ENCODE data around the gene SPPL2C.
"Not testable (repeated sequence)": the region's sequence is repeated elsewhere in the genome, so short reads cannot be mapped to it uniquely, and the experiment has no call there.

Gene SPPL2C

DNA sequence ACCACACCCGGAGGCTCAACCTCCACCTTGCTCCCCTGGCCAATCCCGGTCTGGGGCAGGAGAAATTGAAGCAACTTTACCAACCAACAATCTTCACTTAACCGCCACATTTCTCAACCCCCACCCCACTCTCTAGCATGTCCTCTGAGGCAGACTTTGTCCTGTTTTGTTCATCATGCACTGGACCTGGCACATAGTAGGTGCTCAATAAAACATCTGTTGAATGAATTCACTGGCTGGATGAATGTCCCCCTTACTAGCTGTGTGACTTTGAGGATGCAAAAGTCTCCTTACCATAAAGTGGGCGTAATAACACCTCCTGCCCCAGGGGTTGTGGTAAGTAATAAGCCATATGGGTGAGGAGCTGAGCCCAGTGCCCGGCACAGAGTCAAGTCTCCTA is 5.8 kb downstream of the SPPL2C start:
- DNase-seq: no peak

DNA sequence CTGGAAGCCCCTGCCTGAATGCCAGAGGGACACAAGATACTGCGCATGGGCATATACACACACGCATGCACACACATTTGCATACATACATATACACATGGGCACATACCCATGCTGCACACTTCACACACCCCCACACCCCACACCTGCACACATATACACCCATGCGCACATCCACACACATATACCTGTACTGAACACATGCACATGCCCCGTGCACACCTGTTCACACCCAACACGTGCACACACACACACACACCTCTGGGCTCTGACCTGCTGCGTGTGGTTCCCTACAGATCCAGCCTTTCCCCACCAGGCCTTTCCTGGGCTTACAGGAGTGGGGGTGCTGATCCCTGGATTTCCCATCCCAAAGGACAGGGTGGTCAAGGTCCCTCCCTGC is 6.3 kb downstream of the SPPL2C start:
- DNase-seq: no peak

DNA sequence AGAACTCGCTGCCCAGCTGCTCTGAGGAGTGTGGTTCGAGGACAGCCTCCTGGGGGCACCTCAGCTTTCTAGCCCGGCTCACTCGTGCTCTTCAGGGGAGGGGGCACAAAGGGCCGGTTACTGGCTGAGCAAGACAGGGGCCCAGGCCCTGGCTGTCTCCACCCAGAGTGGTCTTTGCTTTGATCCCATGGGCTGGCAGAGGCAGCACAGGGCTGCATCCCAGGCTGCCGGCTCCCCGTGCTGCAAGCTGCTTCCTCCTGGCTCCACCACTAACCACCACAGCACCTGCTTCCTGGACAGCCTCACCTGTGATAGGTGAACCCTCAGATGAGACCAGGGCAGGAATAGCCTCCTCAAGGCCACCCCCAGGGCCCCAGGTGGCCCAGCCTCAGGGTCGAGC is 6.8 kb downstream of the SPPL2C start:
- no peak for DNase-seq

GRCh38 chr17:45851873-45852272 is 7.2 kb downstream of the SPPL2C start:
- DNase-seq: no peak

- DNase-seq: peak; percentile 65
Measured at GRCh38 chr17:45852535-45853297, 8.0 kb downstream of the SPPL2C start.

DNA sequence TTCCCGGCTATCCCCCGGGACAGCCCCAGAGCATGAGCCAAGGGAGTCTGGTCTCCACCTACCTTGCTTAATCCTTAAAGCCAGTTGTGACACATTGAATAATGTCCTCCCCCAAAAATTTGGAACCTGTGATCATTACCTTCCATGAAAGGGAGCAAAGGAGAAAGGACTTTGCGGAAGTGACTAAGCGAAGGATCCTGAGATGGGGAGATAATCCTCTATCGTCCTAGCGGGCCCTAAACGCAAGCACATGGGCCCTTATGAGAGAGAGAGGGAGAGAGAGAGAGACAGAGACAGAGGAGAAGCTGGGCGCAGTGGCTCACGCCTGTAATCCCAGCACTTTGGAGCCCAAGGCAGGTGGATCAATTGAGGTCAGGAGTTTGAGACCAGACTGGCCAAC is 9.5 kb downstream of the SPPL2C start:
- DNase-seq: no peak

DNA sequence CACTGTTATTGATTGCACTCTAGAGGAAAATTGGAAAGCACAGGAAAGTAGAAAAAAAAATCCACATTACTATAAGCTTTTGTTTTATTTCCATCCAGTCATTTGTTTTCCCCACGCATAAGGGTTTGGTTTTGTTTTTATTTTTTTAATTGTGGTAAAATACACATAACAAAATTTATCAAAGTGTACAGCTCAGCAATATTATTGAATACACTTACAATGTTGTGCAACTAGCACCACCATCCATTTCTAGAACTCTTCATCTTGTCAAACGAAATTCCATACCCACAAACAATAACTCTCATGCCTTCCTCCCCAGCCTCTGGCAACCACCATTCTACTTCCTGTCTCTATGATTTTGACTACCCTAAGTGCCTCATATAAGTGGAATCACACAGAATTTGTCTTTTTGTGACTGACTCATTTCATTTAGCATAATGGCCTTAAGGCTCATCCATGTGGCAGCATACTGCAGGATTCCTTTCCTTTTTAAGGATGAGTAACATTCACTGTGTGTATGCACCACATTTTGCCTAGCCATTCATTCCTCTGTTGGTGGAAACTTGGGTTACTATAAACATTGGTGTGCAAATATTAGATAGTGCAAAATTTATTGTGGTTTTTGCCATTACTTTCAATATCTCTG is 11.1 kb downstream of the SPPL2C start:
- no peak for DNase-seq

GRCh38 chr17:45857977-45858708 is 13.5 kb downstream of the SPPL2C start:
- DNase-seq: peak; percentile 54

DNA sequence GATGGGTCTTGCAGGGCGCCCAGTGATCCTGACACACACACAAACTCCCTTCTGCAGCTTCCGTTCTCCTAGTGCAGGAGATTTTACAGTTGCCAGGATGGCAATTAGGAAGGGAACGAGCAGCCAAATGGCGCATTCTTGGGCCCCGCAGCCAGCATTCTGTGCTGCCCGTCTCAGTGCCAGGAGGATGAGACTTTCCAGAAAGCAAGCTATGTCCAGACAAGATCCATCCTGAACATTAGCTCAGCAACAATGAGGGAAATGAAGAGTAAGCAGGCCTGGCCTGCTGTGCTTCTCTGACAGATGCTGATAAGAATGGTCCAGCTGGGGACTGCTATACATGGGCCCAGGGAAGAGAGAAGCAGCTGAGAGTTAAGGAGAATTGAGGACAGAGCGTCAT is 16.5 kb downstream of the SPPL2C start:
- DNase-seq: no peak

GRCh38 chr17:45862127-45862526 is 17.4 kb downstream of the SPPL2C start:
- DNase-seq: not testable (repeated sequence)

GRCh38 chr17:45863857-45864654 is 19.4 kb downstream of the SPPL2C start:
- no peak for DNase-seq

- no peak for DNase-seq
Measured at GRCh38 chr17:45867171-45867570, 22.5 kb downstream of the SPPL2C start.

GRCh38 chr17:45867702-45868101 is 23.0 kb downstream of the SPPL2C start:
- no peak for DNase-seq

- no peak for DNase-seq
Measured at GRCh38 chr17:45868276-45868675, 23.6 kb downstream of the SPPL2C start.

GRCh38 chr17:45869676-45870341 is 25.1 kb downstream of the SPPL2C start:
- DNase-seq: no peak

DNA sequence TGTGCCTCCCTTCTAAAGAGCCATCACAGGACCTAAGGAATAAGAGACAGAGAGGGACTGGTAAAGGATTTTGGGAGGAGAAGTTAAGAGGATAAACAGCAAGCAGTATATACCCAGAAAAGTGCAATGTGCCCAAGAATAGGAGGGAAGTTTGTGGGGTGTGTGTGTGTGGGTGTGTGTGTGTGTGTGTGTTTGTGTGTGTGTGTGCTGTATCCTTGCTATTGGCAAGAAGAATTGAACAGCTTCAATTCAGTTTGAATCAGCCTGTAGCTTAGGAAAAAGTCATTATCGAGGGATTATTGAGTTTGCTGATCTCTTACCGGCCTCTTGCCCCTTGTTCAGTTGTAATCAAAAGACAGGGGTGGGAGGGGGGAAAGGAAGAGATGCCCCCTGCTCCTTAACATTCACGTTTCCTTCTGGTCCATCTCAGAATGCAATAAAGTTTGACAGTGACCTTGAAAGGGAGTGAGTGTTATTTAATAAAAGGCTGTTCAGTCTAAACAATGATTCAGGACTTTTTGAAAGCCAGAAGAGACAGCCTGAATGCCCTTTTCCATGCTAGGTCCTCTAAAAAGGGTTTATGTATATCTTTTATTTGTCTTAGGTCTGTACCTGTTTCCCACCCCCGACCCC is 25.8 kb downstream of the SPPL2C start:
- no peak for DNase-seq

DNA sequence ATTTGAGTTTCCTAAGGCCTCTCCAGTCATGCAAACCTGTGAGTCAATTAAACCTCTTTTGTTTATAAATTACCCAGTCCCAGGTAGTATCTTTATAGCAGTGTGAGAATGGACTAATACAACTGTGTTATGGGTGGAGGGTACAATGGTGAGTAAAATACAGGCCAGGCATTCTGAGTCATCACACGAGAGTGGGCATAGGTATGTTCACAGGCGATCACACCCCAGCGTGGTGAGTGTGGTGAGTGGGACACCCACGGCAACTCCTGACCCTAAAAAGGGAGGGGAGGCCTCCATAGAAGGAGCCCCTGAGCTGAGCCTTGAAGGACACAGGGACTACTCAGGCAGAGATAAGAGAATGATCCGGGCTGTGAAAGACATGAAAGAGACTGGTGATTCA is 27.0 kb downstream of the SPPL2C start:
- DNase-seq: no peak

DNA sequence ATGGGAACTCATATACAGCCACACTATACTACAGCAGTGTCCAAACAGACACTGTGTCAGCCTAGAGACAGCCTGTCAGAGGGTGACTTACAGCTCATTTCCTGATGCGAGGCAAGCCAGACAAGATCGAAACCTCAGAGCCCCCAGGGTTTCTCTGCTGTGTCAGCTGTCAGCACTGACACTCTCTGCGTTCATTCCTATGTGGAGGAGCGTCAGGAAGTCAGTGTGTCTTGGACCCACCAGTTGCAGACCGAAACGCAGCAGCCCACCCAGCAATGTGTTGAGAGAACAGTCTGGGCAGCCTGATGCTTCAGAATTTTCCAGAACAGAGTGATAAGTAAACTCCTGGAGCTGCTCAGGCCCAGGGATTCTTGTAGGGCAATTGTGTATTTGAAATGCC is 29.0 kb downstream of the SPPL2C start:
- no peak for DNase-seq

DNA sequence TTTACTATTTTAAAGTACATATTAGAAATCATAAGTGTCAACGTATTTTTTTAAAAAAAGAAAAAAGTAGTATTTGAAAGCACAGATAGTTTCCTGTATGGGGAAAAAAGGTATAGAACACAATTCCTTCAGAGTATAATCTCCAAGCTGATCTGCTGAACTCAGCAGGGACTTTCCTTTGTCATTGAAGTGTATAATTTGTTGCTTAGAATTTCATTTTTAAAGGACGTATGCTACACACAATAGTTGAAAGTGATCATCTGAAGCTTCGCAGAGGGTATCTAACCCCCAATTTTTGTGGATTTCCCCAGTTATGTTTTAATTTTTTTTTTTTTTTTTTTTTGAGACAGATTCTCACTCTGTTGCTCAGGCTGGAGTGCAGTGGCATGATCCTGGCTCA is 29.5 kb downstream of the SPPL2C start:
- DNase-seq: no peak

- DNase-seq: no peak
Measured at GRCh38 chr17:45876539-45876938, 31.9 kb downstream of the SPPL2C start.

DNA sequence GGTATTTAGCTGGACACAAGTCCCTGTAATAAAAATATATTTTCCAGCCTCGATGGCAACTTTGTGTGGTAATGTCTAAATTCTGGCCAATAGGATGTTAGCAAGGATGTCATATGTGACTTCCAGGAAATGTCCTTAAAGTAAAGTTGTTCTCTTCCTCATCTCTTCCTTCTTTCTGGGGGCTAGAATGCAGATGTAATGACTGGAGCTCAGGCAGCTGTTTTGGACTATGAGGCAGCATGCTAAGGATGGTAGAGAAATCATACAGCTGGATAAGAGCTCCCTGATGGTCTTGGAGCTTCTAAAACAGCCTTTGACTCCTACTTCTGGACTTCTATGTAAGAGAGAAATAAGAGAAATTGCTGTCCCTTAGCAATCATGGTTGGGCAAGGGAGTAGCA is 32.8 kb downstream of the SPPL2C start:
- no peak for DNase-seq

- DNase-seq: no peak
Measured at GRCh38 chr17:45883063-45883462, 38.4 kb downstream of the SPPL2C start.
